OCI-LY7 (cell line): ENCODE data around the gene ATP1A3.

Source experiments
- CTCF ChIP-seq: fragments of 200-600 bp; sonication (generic); conservative IDR thresholded peaks from 2 replicates; pipeline ENCODE4 v1.5.1; 2014; ENCODE audit warnings: mild to moderate bottlenecking, antibody characterized with exemption, low read length, moderate library complexity, mixed read lengths
- EZH2phosphoT487 ChIP-seq: fragments of 200-600 bp; sonication (generic); IDR thresholded peaks from 2 replicates; pipeline ENCODE4 v1.6.1; 2018; ENCODE audit warnings: low read depth, borderline replicate concordance, mild to moderate bottlenecking, mixed run types, antibody characterized with exemption, low read length, moderate library complexity, mixed read lengths

- TF ChIP-seq CTCF (no peak), EZH2phosphoT487 (no peak)
Measured at GRCh38 chr19:41974652-41975051, 19.4 kb downstream of the ATP1A3 start.
